Epithelial cell of prostate (primary cell): ENCODE data around the gene SMG6.
"Not testable (repeated sequence)": the region's sequence is repeated elsewhere in the genome, so short reads cannot be mapped to it uniquely, and the experiment has no call there.

Experiments used
- DNase-seq: peaks from one replicate; pipeline ENCODE4 v3.0.0-alpha.2; 2011; ENCODE audit warnings: low read depth, low spot score
- H3K27ac ChIP-seq: fragments of 450-650 bp; 2 replicates; pipeline ENCODE4 v1.5.1; 2017; ENCODE audit warnings: mild to moderate bottlenecking

Gene SMG6

DNA sequence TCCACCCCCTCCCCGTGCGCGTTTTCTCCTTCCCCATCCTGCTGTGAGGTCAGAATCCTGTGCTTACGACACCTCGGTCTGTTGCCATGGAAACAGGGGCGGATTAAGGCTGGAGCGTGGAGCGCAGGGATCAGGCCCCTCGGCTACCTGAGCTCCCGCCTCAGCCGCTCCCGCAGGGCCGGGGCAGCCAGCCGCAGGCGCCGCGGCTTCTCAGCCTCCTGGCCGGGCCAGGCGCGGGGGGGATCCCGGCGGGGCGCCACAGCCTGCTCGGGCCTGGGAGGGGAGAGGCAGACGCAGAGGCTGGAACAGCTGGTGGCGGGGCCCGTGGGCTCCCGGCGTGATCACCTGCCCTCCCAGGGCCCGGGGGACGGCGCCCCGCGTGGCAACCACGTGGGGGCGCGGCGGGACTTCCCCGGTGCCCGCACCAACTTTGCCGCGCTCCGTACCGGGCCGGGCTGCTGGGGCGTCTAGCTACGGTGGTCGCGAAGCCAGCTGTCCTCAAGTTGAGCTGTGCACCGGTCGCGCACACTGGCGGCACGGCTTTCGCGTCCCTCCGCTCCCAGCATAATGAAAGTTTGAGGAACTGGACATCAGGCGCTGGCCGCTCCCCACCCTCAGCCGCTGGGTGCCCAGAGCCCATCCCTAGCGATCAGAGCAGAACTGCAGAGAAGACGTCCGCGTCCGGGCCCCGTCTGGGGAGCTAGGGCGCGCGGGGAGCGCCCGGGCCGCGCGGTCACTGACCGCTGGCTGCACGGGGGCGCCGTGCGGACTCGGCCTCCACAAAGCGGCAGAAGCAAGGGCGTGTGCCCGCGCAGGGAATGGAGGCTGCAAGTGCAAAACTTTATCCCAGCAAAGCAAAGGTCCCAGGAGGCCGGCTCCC lies 279.7 kb downstream of the SMG6 start:
- no peak overlapping the region for H3K27ac ChIP-seq
- DNase-seq, result no peak

DNA sequence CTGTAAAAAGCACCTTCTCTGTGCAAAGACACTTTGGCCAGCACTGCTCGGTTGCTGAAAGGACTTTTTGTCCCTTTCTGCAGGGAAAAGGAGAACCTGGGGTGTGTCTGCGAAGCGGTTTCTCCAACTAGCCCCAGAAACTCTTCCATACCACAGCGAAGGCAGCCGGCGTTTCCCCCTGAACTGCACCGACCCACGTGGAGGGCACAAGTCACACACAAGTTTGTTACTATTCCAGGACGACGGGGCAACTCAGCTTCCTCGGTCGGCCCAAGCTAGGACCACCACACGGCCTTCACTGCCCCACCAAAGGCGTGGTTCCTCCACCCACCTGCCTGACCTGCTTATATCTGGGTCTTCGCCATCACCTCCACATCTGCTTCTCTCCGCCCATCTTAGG lies 280.3 kb downstream of the SMG6 start:
- DNase-seq, result no peak
- H3K27ac ChIP-seq, result no peak overlapping the region

DNA sequence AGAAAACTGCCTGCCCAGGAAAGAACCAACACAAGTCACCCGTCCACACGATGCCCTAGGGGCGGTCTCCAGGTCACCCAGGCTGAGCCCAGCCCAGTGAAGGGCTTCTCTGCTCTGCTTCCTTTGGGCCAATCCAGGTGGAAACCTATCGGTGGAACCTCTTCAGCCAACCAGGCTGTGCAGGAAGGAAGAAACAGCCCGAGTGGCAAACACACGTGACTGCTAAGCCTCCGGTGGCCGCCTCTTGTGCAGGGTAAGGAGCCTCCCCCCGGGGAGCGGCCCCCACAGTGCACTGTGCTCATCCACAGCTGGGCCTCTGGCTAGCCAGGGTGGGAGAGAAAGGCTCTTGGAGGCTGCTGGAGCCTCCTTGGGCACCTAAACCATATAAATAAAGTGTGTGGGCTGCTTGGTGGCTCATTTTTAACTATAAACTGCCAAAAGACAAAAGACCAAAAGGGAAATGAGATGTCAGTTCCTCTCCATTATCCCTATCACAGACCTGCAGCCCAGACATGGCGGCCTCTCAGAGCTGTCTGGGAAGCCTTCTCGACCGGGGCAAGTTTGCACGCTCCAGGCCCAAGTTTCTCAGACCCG lies 280.8 kb downstream of the SMG6 start:
- H3K27ac ChIP-seq, result no peak overlapping the region
- no peak for DNase-seq

DNA sequence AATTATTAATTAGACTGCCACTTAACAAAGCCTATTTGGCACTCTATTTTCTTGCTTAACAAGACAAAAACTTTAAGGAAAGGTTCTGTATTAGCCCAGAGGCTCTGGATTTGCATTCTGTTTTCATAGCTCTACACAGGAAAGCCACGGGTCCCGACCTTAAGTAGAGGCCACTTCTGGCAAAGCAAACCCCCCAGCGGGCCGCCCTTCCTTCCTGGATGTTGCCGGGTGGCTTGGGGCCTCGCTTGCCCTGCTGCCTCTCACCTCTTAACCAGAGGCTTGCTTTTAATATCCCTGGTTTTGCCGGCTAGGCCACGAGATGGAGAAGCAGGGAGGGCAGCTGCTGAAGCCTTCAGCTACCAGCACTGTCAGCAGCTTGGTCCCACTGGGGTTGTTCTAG lies 282.9 kb downstream of the SMG6 start:
- DNase-seq, result no peak
- H3K27ac ChIP-seq, result no peak overlapping the region

DNA sequence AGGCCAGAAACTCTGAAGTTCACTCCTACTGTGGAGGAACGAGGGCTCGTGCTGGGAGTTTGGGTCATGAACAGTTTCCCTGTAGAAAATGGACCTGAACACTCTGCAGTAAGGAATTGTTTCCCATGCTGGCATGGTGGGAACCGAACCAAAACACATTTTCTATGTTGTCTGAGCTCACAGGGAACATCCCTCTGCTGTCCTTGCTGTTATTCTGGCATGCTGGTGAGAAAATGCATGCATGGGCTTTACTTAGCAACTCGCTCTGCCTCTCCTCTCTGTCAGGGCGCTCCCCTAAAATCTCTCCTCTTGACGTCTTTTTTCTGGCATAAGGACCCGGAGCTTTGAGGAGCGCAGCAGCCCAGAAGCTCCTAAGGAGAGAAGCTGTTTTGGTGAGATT lies 283.9 kb downstream of the SMG6 start:
- DNase-seq, result no peak
- H3K27ac ChIP-seq, result no peak overlapping the region

DNA sequence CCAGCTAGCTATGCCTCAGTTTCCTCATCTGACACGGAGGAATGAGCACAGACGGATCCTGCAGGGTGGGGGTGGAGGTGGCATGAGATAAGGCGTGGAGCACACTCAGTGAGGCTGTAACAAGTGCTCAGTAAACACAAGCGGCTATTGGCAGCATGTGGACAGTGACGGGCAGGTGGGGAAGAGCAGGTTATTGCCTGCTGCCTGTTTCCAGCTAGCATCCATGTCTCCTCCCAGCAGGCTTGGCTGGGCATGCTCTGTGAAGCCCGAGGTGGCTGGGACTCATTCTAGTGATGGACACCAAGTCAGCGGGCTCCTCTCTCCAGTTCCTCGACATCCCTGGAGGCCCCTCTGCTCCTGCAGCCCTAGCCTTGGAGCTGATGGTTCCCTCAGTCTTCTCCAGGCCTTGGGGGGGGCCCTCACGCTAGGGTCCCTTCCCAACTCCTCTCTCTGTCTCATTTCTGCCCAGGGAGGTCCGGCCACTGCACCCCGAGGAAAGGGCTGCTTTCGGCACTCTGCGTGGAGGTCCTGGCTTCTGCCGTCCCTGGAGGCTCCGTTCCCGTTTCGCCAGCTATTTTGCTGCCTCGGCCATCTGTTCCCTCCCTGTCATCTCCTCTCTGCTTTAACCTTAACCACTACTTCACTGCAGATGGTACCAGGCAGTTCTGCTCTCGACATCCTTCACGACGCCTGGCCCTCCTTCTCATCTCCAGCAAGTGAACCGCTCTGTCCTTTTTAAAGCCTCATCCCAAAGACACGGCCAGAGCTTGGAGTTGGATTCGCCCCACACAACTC lies 284.7 kb downstream of the SMG6 start:
- DNase-seq, result no peak
- no peak overlapping the region for H3K27ac ChIP-seq

DNA sequence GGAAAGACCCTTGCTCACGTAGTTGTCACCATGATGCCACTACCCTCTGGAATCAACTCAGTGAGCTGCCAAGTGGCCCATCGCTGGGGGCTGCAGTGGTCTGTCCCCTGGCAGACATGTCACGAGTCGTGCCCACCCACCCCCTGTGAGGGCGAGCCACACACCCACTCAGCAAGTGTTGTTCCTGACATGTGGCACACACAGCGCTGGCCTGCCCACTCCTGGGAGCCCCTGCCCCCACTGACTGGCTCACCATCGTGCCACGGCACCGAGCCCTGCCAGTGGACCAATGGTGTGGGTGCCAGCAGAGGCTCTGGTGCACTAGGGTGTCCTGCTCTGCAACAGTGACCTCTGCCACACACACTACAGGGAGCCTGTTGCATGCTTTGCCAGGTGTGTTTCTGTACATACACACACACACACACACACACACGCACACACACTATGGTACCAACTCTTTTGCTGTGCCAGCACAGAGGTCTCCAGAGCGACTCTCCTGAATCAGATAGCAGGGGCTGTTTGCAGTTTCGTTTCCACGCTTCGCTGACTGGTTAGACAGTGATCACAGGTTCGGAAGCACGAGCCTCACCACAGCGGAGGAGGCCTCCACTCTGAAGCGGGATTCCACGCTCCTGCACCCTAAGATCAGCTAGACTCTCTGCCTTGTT lies 286.2 kb downstream of the SMG6 start:
- DNase-seq, result no peak
- no peak overlapping the region for H3K27ac ChIP-seq

DNA sequence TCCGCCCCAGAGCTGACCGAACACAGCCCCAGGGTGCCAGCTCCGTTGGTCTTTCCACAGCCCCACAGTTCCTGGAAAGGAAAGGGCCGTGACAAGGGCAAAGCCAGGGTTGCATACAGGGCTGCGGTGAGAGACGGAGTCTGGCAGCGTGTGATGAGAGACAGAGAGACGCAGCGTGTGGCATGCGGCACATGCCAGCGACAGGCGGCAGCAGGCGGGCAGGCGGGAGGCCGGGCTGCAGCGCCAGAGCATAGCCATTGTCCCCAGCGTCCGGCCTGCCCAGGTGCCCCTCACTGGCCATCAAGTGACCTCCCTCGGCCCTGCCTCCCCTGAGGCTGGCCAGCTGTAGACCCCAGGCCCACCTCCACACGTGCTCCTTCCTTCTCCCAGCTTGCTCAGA lies 287.1 kb downstream of the SMG6 start:
- DNase-seq, result no peak
- H3K27ac ChIP-seq, result no peak overlapping the region

DNA sequence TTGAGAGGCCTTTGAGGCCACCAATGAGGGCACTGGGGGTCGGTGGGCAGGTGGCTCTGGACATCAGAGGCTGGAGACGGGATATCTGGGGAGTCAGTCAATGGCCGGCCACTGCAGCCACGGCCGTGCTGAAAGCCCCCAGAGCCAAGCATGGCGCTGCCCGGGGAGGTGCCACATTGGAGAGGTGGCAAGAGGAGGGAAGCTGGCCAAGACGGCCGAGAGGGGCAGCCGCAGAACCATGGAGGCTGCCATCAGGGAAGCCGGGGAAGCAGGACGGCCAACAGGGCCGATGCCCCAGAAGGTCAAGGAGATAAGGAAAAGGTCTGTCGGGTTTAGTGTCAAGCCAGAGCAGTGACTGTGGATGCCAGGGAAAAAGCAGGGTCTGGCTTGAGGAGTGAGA lies 288.3 kb downstream of the SMG6 start:
- H3K27ac ChIP-seq, result no peak overlapping the region
- no peak for DNase-seq

DNA sequence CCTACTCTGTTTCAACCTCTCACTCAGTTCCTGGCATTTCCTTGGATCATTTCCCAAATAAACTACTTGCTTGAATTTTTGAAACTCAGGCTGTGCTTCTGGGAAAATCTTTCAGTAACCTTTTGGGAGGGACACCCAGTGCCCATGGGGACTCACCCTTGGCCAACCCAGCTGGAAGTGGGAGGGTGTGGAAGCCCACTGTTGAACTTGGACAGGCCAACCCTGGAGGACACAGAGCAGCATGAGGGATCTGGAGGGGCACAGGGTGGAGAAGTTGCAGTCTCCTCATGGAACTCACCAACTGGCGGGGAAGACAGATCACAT lies 289.6 kb downstream of the SMG6 start:
- DNase-seq, result no peak
- no peak overlapping the region for H3K27ac ChIP-seq

DNA sequence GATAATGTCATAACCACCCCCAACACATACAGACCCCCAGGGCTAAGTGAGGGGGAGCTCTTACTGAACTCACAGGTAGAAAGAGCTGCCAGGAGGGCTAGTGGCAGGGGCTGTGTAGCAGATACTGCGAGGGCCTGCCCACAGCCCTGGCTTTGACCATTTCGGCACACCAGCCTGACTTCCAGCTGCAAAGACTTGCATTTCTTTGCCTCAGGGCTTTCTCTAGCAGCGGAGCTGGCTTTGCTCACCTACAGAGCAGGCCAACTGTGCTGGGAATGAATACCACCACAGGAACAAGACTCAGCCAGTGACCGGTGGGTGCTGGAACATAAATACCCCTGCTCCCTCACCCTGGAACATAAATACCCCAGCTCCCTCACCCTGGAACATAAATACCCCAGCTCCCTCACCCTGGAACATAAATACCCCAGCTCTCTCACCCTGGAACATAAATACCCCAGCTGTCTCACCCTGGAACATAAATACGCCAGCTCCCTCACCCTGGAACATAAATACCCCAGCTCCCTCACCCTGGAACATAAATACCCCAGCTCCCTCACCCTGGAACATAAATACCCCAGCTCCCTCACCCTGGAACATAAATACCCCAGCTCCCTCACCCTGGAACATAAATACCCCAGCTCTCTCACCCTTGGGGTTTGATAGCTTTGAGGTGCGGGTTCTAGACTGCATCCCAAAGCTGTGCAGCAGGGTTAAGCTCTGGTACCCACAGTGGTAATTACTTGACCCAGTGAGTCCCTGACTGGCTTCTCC lies 290.2 kb downstream of the SMG6 start:
- DNase-seq, H3K27ac ChIP-seq: not testable (repeated sequence)

DNA sequence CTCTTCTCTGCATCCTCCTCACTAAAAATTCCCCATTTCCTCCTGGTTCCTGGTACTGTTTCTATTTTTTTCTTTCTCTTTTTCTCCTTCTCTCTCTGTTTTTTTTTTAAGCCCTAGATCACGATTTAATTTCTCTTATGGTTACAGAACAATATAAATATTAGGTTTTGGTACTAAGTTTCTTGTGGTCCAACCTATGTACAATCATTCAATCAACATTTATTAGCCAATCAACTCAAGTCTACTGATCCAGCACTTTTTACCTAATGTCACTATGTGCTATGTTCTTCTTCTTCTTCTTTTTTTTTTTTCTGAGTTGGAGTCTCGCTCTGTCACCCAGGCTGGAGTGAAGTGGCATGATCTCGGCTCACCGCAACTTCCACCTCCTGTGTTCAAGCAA lies 291.1 kb downstream of the SMG6 start:
- no peak for DNase-seq
- no peak overlapping the region for H3K27ac ChIP-seq

DNA sequence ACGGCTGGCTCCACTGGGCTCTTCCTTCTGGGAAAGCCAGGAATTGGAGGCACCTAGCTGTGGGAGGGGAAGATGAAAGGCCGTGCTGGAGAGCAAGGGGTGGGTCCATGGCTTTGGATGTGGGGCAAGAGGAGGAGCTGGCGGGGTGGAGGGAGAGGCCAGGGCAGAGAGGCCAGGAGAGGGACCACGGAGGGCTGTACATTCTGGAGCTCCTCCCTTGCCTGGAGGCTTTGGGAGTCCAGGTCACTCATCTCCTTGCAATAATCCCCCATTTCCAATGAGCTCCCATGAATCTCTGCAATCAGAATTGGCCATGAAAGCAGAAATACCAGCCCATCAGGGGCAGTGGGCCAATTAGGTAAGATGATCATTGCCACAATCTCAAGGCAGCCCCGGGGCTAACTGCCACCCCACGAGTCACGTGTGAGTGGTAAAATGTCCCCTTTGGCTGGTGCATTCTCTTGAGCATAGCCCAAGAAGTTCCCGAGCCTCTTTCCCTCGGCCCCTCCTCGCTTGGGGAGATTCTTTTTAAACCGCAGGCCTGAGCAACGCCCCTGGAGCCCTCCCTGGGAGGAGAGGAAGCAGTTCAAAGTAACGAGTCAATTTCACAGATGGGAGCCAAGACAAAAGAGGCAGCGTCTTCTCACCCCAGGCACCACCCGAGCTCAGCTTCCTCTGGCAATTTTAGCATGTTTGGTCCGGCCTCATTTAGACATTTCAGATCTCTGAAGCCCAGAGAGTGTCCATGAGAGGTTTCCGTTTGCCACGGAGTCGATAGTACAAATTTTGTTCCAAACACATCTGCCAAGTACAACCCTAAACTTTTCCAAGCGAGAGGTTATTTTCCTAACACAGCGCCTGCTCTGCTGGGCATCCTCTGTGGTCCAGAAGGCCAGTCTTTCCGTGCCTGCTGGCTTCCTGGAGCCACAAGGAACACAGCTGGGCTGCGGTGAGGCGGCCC lies 291.9 kb downstream of the SMG6 start:
- no peak for DNase-seq
- no peak overlapping the region for H3K27ac ChIP-seq
